ENCODE measurements around the gene UTS2. TPM values are rescaled to one million over a fixed set of nuclear protein-coding genes. Genes with fewer than 3 reads are reported as not detected.

Gene UTS2, protein sequence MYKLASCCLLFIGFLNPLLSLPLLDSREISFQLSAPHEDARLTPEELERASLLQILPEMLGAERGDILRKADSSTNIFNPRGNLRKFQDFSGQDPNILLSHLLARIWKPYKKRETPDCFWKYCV
- polyA plus RNA-seq, result not detected in 2 replicates

DNA sequence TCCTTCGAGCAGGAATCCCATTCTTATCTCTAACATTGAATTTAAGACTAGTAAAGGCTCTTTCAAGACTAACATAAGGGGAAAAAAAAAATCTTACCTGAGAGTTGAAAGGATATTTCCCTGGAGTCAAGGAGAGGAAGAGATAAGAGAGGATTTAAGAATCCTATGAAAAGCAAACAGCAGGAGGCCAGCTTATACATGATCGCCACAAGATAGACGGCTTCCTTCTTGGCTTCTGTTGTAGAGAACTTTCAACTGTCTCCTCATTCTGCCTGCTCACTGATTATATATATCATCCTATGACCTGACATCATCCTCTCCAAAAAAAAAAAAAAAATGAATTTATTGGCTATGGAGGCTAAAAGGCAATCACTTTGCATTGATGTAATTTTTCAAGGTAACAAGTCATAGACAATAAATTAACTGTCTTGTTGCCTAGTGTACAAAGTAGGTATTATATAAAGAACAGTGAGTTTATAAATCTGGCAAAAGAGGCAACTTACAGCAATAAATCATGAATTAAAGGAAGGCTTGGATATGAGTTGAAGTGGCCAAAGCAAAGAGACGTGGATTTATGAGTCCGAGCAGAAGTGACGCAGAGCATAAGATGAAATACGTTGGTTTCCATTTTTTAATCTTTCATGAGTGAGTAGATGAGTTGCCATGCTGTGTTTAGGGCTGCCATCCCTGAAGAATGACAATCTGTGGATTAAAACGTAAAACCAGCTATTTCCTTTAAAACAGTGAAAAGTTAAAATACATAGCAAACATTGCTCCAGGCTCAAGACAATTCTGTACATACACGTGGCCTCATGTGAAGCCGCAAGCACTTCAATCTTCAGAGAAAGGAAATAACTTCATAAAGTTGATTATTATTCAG, at the start of gene UTS2:
Gene UTS2 (minus strand): TSS at position 262 of the 880 bp plus-strand sequence. CDS start 62 bp downstream, at position 200.

Other genes starting within 250 kb of the UTS2 start
- 9.7 and 12.3 TPM in 2 replicates for gene VAMP3, start 81.8 kb downstream of the UTS2 start, polyA plus RNA-seq
- 8.2 and 8.8 TPM in 2 replicates for gene PER3, start 68.8 kb downstream of the UTS2 start, polyA plus RNA-seq
- not detected in 2 replicates for gene TNFRSF9, start 87.8 kb upstream of the UTS2 start, polyA plus RNA-seq
- 1,137 and 1,168 TPM in 2 replicates for gene PARK7, start 108.6 kb upstream of the UTS2 start, polyA plus RNA-seq
- 14.5 and 18.8 TPM in 2 replicates for gene ERRFI1, start 173.2 kb upstream of the UTS2 start, polyA plus RNA-seq